GM19239 (cell line): ENCODE results near the gene CENATAC.
"Not testable (repeated sequence)": the region's sequence is repeated elsewhere in the genome, so short reads cannot be mapped to it uniquely, and the experiment has no call there.

ENCODE experiments used
- DNase-seq: peaks from one replicate; pipeline ENCODE4 v3.0.0; 2011; ENCODE audit warnings: low spot score; ENCODE audit not compliant: insufficient read length
- FAIRE-seq: peaks from 2 replicates; lab custom pipeline; 2011; peaks lifted over from hg19 to GRCh38; lab: Jason Lieb, UNC

Gene CENATAC

GRCh38 chr11:118997627-118998387 is at the start of gene CENATAC:
Gene CENATAC, plus strand, starts transcription at chr11:118998138. Its CDS starts 60 bp downstream, at chr11:118998198.
- FAIRE-seq, result peak; percentile 88
- DNase-seq, result peak; percentile 97

DNA sequence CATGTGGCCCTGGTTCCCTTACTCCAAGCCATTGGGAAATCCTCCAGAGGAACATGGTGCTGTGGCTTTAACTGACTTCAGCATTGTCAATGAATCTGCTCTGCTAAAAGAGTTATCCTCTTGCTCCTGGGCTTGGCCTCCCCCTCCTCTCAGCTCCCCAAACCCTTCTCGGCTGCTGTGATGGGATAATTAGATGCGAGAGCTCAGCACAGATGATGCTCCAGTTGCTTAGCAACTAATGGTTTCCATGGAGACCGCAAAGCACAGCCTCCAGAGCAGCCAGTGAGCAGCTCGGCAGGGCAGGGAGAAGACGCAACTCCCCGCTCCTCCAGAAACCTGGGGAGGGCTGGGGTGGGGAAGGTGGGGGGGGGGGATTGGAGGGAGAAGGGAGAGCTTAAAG is 44.7 kb upstream of the CENATAC start:
- no peak for DNase-seq

GRCh38 chr11:118953976-118954375 is 44.0 kb upstream of the CENATAC start:
- FAIRE-seq, DNase-seq: not testable (repeated sequence)

More for the DNA sequence above, 44.7 kb upstream of the CENATAC start:
- FAIRE-seq, result no peak

DNA sequence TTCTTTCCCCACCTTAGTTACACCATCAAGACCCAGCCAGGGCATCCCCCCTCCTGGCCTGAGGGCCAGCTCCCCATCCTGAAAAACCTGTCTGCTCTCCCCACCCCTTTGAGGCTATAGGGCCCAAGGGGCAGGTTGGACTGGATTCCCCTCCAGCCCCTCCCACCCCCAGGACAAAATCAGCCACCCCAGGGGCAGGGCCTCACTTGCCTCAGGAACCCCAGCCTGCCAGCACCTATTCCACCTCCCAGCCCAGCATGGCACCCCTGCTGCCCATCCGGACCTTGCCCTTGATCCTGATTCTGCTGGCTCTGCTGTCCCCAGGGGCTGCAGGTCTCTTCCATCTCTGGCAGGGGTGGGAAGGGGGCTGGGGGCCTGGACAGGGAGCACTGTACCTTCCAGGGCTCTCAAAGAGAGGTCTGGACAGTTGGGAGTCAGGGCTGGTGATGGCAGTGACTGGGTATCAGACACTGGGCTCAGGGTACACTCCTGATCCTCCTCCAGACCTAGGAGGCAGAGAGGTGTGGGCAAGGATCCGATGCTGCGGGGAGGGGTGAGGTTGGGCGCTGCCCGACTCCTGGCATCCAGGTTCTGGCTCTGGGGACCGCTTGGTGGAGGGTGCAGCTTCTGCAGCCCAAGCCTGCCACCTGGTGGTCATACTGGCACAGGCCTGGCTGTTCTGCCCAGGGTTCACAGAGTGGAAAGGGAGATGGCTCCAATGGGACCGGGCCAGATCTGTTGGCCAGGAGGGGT is 41.7 kb upstream of the CENATAC start, which contains the start of gene UPK2:
TSS of gene UPK2 (plus strand) at position 205 of the 753 bp plus-strand sequence. CDS start at position 258, 53 bp downstream.
- peak; percentile 86 for FAIRE-seq
- peak; percentile 93 for DNase-seq

DNA sequence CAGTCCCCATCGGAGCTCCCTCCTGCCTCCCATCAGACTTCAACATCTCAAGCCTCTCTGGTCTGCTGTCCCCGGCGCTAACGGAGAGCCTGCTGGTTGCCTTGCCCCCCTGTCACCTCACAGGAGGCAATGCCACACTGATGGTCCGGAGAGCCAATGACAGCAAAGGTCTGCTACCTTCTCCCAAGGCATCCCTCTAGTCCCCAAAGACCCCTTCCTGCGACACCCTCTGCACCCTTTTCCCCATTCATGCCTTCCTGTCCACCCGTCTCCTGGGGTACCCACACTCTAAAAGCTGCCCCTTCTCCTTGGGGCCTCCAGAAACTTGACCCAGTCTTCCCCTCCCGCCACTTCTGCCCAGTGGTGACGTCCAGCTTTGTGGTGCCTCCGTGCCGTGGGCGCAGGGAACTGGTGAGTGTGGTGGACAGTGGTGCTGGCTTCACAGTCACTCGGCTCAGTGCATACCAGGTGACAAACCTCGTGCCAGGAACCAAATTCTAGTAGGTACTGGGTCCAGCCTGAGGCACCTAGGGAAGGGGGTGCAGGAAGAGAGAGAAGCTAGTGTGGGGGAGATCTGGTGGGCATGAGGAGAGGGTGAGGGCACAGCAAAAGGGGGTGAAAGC is 41.0 kb upstream of the CENATAC start:
- no peak for FAIRE-seq

GRCh38 chr11:118957549-118957948 is 40.4 kb upstream of the CENATAC start:
- FAIRE-seq, result no peak
- no peak for DNase-seq

More for the DNA sequence above, 41.0 kb upstream of the CENATAC start:
- no peak for DNase-seq

GRCh38 chr11:118957968-118958367 is 40.0 kb upstream of the CENATAC start:
- no peak for DNase-seq
- FAIRE-seq, result no peak

DNA sequence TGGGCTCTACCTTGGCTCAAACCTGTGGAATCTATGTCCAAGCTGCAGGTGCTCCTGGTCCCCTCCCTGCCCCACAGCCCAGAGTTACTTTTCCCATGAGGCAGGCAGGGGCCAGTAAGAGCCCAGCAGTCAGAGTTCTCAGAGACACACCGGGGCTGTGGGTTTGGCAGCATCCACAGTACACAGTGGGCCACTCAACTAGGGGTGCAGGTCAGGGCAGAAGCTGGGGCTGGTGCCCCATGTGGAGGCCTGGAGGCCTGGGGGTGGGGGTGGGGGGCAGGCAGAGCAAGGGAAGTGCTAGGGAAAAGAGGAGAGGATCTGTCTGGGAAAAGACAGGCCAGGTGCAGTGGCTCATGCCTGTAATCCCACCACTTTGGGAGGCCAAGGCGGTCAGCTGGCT is 39.4 kb upstream of the CENATAC start:
- FAIRE-seq (no peak), DNase-seq (no peak)

- FAIRE-seq, result no peak
- DNase-seq, result no peak
Measured at GRCh38 chr11:118961189-118961588, 36.7 kb upstream of the CENATAC start.

GRCh38 chr11:118961591-118961990 is 36.3 kb upstream of the CENATAC start:
- DNase-seq (no peak), FAIRE-seq (no peak)

DNA sequence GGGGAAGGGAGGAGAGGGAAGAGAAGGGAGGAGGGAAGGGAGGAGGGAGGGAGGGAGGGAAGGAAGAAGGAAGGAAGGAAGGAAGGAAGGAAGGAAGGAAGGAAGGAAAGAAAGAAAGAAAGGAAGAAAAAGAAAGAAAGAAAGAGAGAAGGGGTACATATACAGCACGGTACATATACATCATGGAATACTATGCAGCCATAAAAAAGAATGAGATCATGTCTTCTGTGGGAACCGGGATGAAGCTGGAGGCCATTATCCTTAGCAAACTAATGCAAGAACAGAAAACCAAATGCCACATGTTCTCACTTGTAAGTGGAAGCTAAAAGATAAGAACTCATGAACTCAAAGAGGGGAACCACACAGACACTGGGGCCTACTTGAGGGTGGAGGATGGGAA is 28.4 kb upstream of the CENATAC start:
- DNase-seq, FAIRE-seq: not testable (repeated sequence)

DNA sequence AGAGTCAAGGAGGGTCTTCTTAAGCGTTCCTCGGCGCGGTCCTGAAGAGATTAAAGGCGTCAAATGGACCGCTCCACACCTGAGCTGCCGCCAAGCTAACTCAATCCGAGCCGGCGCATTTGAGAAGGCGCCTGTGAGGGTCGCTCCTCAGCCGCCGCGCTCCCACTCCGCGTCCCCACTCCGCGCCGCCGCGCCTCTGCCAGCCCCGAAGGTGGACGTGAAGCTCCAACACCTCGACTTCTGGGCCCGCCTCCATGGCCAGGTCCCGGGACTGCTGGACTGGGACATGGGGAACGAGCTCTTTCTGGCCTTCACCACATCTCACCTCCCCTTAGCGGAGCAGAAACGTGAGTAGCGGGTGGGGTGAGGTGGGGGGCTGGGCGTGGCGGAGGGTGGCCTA is 26.3 kb upstream of the CENATAC start, which contains the start of gene FOXR1:
TSS of gene FOXR1 (plus strand) at position 116 of the 400 bp plus-strand sequence. CDS start at position 287, 171 bp downstream.
- FAIRE-seq, result no peak

GRCh38 chr11:118973985-118974384 is 24.0 kb upstream of the CENATAC start:
- FAIRE-seq, result no peak
- no peak for DNase-seq

More for the DNA sequence above, 26.3 kb upstream of the CENATAC start, which contains the start of gene FOXR1:
- no peak for DNase-seq

- DNase-seq (no peak), FAIRE-seq (no peak)
Measured at GRCh38 chr11:118975771-118976709, 21.9 kb upstream of the CENATAC start.

DNA sequence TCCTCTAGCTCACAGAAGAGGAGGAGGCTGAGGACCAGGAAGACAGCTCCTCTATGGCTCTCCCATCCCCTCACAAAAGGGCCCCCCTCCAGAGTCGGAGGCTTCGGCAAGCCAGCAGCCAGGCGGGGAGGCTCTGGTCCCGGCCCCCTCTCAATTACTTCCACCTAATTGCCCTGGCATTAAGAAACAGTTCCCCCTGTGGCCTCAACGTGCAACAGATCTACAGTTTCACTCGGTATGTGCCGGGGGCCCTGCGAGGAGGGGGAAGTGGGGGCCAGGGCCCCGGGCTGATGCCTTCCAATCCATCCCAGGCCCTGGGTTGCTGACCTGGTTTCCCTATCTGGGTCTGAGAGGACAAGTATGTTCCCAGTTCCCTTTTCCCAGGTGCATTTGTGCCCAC is 18.5 kb upstream of the CENATAC start:
- FAIRE-seq, result no peak
- DNase-seq, result no peak

DNA sequence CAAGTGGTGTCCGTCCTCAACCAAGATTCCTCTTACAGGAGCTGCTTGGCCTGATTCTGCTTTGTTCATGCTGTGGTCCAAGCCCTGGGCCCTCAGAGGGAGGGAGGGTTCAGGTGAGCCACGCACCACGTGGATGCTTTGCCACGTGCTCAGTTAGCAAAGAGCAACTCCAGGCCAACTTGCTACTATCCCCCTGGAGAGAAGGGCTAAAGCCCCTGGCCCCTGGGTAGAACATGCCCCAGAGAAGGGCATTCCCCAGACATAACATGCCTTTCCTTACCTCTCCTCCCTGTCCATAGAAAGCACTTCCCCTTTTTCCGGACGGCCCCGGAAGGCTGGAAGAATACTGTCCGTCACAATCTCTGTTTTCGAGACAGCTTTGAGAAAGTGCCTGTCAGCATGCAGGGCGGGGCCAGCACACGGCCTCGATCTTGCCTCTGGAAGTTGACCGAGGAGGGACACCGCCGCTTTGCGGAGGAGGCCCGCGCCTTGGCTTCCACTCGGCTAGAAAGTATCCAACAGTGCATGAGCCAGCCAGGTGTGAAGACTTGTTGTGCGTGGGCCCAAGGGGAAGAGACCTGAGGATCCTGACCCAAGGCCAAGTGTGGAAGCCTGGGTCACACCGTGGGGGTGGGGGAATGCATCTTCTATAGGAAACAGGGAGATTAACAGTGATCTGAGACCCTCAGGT is 17.6 kb upstream of the CENATAC start:
- DNase-seq (no peak), FAIRE-seq (no peak)

- not testable (repeated sequence) for DNase-seq, FAIRE-seq
Measured at GRCh38 chr11:118984337-118984736, 13.6 kb upstream of the CENATAC start.

DNA sequence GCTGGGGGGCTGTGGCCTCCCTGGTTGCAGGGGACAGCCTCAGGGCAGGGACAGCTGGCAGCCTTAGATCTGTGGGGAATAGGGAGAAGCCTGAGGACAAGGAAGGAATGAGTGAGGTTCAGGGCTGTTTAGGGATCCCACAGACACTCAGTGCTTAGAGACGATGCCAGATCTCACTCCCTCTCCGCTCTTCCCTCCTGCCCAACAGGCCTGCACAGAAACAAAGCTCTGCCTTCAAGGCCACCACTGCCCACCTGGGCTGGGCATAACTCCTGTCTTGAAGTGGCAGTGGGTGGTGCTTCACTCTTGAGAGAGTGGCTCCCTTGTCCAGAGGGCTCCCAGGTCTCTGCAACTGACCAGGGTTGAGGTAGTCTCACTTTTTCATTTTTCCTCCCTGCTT is 13.1 kb upstream of the CENATAC start:
- no peak for FAIRE-seq

GRCh38 chr11:118988280-118988679 is 9.7 kb upstream of the CENATAC start:
- DNase-seq (no peak), FAIRE-seq (no peak)

More for the DNA sequence above, 13.1 kb upstream of the CENATAC start:
- DNase-seq, result no peak
